NCI-H1436 (cell line): ENCODE results near the gene ASTN2.
A peak's percentile ranks its signal among the peaks of the same experiment; 100 is the strongest.

Experiments used
- DNase-seq: peaks from one replicate; lab custom pipeline; 2025; lab: John Stamatoyannopoulos, UW

The ASTN2 gene

GRCh38 chr9:116520218-116520617 lies 894.6 kb downstream of the ASTN2 start:
- DNase-seq = no peak

- DNase-seq = no peak
Observed at GRCh38 chr9:116516456-116516855, 898.4 kb downstream of the ASTN2 start.

- no peak for DNase-seq
Observed at GRCh38 chr9:116515541-116515940, 899.3 kb downstream of the ASTN2 start.

- DNase-seq = no peak
Observed at GRCh38 chr9:116506685-116507084, 908.2 kb downstream of the ASTN2 start.

GRCh38 chr9:116504893-116505480 lies 909.9 kb downstream of the ASTN2 start:
- no peak for DNase-seq

- no peak for DNase-seq
Observed at GRCh38 chr9:116504081-116504480, 910.8 kb downstream of the ASTN2 start.

GRCh38 chr9:116502746-116503145 lies 912.1 kb downstream of the ASTN2 start:
- DNase-seq = no peak

- no peak for DNase-seq
Observed at GRCh38 chr9:116501871-116502270, 913.0 kb downstream of the ASTN2 start.

GRCh38 chr9:116499986-116500871 lies 914.6 kb downstream of the ASTN2 start:
- DNase-seq = no peak

GRCh38 chr9:116499434-116499833 lies 915.4 kb downstream of the ASTN2 start:
- DNase-seq = no peak

GRCh38 chr9:116497095-116497890 lies 917.6 kb downstream of the ASTN2 start:
- no peak for DNase-seq

GRCh38 chr9:116496167-116496566 lies 918.7 kb downstream of the ASTN2 start:
- no peak for DNase-seq

GRCh38 chr9:116495725-116496124 lies 919.1 kb downstream of the ASTN2 start:
- DNase-seq = no peak

GRCh38 chr9:116494815-116495634 lies 919.8 kb downstream of the ASTN2 start:
- DNase-seq = peak; percentile 9

GRCh38 chr9:116493183-116493860 lies 921.5 kb downstream of the ASTN2 start:
- DNase-seq = no peak

- no peak for DNase-seq
Observed at GRCh38 chr9:116491659-116492058, 923.2 kb downstream of the ASTN2 start.

GRCh38 chr9:116491219-116491618 lies 923.6 kb downstream of the ASTN2 start:
- no peak for DNase-seq

GRCh38 chr9:116490321-116490720 lies 924.5 kb downstream of the ASTN2 start:
- DNase-seq = no peak

- no peak for DNase-seq
Observed at GRCh38 chr9:116488373-116488772, 926.5 kb downstream of the ASTN2 start.

GRCh38 chr9:116484492-116485061 lies 930.3 kb downstream of the ASTN2 start:
- DNase-seq = no peak
